ENCODE results near the gene MYBPC3.

Gene MYBPC3

GRCh38 chr11:47359162-47359561 is 6.7 kb upstream of the MYBPC3 start:
- FAIRE-seq (no peak), DNase-seq (ENCODE audit: insufficient read length, low spot score) (no peak)

- DNase-seq (ENCODE audit: insufficient read length, low spot score) (no peak), FAIRE-seq (no peak)
These were observed 6.2 kb upstream of the MYBPC3 start for GRCh38 chr11:47358731-47359051.

GRCh38 chr11:47357985-47358730 is 5.7 kb upstream of the MYBPC3 start:
- no peak for DNase-seq (ENCODE audit: insufficient read length, low spot score)
- FAIRE-seq: peak; percentile 85

- FAIRE-seq (no peak), DNase-seq (ENCODE audit: insufficient read length, low spot score) (no peak)
These were observed 4.5 kb upstream of the MYBPC3 start for GRCh38 chr11:47356998-47357329.

GRCh38 chr11:47356129-47356997 is 3.9 kb upstream of the MYBPC3 start:
- FAIRE-seq (no peak), DNase-seq (ENCODE audit: insufficient read length, low spot score) (no peak)

- peak; percentile 89 for DNase-seq (ENCODE audit: insufficient read length, low spot score)
- peak; percentile 99 for FAIRE-seq
These were observed 3.0 kb upstream of the MYBPC3 start for GRCh38 chr11:47355283-47356128.

- no peak for DNase-seq (ENCODE audit: insufficient read length, low spot score)
- no peak for FAIRE-seq
These were observed 2.4 kb upstream of the MYBPC3 start for GRCh38 chr11:47354913-47355282.

GRCh38 chr11:47353978-47354774 is 1.7 kb upstream of the MYBPC3 start:
- no peak for DNase-seq (ENCODE audit: insufficient read length, low spot score)
- peak; percentile 33 for FAIRE-seq

GRCh38 chr11:47351156-47352126 is 1.1 kb downstream of the MYBPC3 start:
- DNase-seq (ENCODE audit: insufficient read length, low spot score): no peak
- FAIRE-seq: no peak

GRCh38 chr11:47350315-47350714 is 2.2 kb downstream of the MYBPC3 start:
- FAIRE-seq (no peak), DNase-seq (ENCODE audit: insufficient read length, low spot score) (no peak)

- DNase-seq (ENCODE audit: insufficient read length, low spot score): no peak
- FAIRE-seq: peak; percentile 20
These were observed 2.9 kb downstream of the MYBPC3 start for GRCh38 chr11:47349521-47350095.

- peak; percentile 53 for DNase-seq (ENCODE audit: insufficient read length, low spot score)
- FAIRE-seq: no peak
These were observed 3.6 kb downstream of the MYBPC3 start for GRCh38 chr11:47348859-47349258.

GRCh38 chr11:47348131-47348802 is 4.2 kb downstream of the MYBPC3 start:
- DNase-seq (ENCODE audit: insufficient read length, low spot score): no peak
- no peak for FAIRE-seq

GRCh38 chr11:47347137-47347536 is 5.4 kb downstream of the MYBPC3 start:
- FAIRE-seq (no peak), DNase-seq (ENCODE audit: insufficient read length, low spot score) (no peak)

GRCh38 chr11:47345890-47346563 is 6.5 kb downstream of the MYBPC3 start:
- no peak for DNase-seq (ENCODE audit: insufficient read length, low spot score)
- FAIRE-seq: peak; percentile 23

GRCh38 chr11:47342854-47343253 is 9.6 kb downstream of the MYBPC3 start:
- DNase-seq (ENCODE audit: insufficient read length, low spot score) (no peak), FAIRE-seq (no peak)

GRCh38 chr11:47342036-47342803 is 10.3 kb downstream of the MYBPC3 start:
- FAIRE-seq (no peak), DNase-seq (ENCODE audit: insufficient read length, low spot score) (no peak)

All from HTR-8/SVneo (cell line).